Stimulated activated naive B cell treated with anti-CD40 and anti-IgM and Interleukin-4, amounts not matched to agents 10 μg/mL and 1 μg/mL and 100 μg/mL, for 72 hours (primary cell): Measurements from ENCODE around the gene CTRL.

Source experiments
- ATAC-seq, 2 donors: fragments of 150-1000 bp; cut with Tn5 transposase; replicated peaks; 2 replicates each; pipeline ENCODE4 v1.10.0; 2021; ENCODE audit warnings: moderate library complexity in 1 of 2
- DNase-seq: peaks from one replicate; pipeline ENCODE4 v3.0.0; 2021
- H3K27ac Mint-ChIP-seq: one replicate; pipeline ENCODE4 v1.8.0; 2022; ENCODE audit warnings: mild to moderate bottlenecking, mixed read lengths
- H3K27me3 Mint-ChIP-seq, 2 donors: one replicate each; pipeline ENCODE4 v1.8.0; 2022; ENCODE audit warnings: mixed read lengths in 2 of 2
- H3K36me3 Mint-ChIP-seq, 2 donors: one replicate each; pipeline ENCODE4 v1.8.0; 2022; ENCODE audit warnings: mixed read lengths in 2 of 2, mild to moderate bottlenecking in 1 of 2
- H3K4me1 Mint-ChIP-seq, 2 donors: one replicate each; pipeline ENCODE4 v1.8.0; 2022; ENCODE audit warnings: mixed read lengths in 2 of 2, mild to moderate bottlenecking in 1 of 2
- H3K4me3 Mint-ChIP-seq, 2 donors: one replicate each; pipeline ENCODE4 v1.8.0; 2022; ENCODE audit warnings: mild to moderate bottlenecking in 2 of 2, mixed read lengths in 2 of 2, moderate library complexity in 1 of 2
- H3K9me3 Mint-ChIP-seq, 2 donors: one replicate each; pipeline ENCODE4 v1.8.0; 2022; ENCODE audit warnings: mixed read lengths in 2 of 2, mild to moderate bottlenecking in 1 of 2

The CTRL gene

GRCh38 chr16:67928561-67929364 lies 2.9 kb downstream of the CTRL start:
- ATAC-seq (peak; percentile 83 to 86), DNase-seq (peak; percentile 64)
- Mint-ChIP-seq H3K9me3 (no peaks in the 10 kb centered on the region), H3K27me3 (no peaks in the 10 kb centered on the region), H3K27ac (peak overlapping the region; percentile 51), H3K36me3 (peaks cover 10 to 45% of the 10 kb centered on the region in 2 donors), H3K4me3 (no peak overlapping the region), H3K4me1 (peaks cover 29 to 58% of the 10 kb centered on the region in 2 donors)

- Mint-ChIP-seq H3K9me3 (no peaks in the 10 kb centered on the region), H3K36me3 (peaks cover 7 to 42% of the 10 kb centered on the region in 2 donors), H3K4me3 (no peak overlapping the region), H3K4me1 (peaks cover 27 to 57% of the 10 kb centered on the region in 2 donors), H3K27ac (peak overlapping the region; percentile 51), H3K27me3 (no peaks in the 10 kb centered on the region)
- no peak for DNase-seq
- ATAC-seq: no peak
Measured at GRCh38 chr16:67928147-67928546, 3.5 kb downstream of the CTRL start.

GRCh38 chr16:67927131-67927941 lies 4.3 kb downstream of the CTRL start:
- ATAC-seq (no peak), DNase-seq (no peak)
- Mint-ChIP-seq H3K4me1 (peaks cover 28 to 58% of the 10 kb centered on the region in 2 donors), H3K27me3 (no peaks in the 10 kb centered on the region), H3K9me3 (no peaks in the 10 kb centered on the region), H3K27ac (no peak overlapping the region), H3K36me3 (peaks cover 7 to 41% of the 10 kb centered on the region in 2 donors), H3K4me3 (no peak overlapping the region)

- ATAC-seq: peak; percentile 24 to 35
- Mint-ChIP-seq H3K27ac (peak overlapping the region; percentile 65), H3K9me3 (no peaks in the 10 kb centered on the region), H3K27me3 (no peaks in the 10 kb centered on the region), H3K36me3 (peaks cover 10 to 39% of the 10 kb centered on the region in 2 donors), H3K4me3 (no peak overlapping the region), H3K4me1 (peaks cover 32 to 56% of the 10 kb centered on the region in 2 donors)
- no peak for DNase-seq
Measured at GRCh38 chr16:67926181-67926750, 5.4 kb downstream of the CTRL start.

GRCh38 chr16:67924140-67924906 lies 7.3 kb downstream of the CTRL start:
- ATAC-seq (no peak), DNase-seq (no peak)
- Mint-ChIP-seq H3K27me3 (no peaks in the 10 kb centered on the region), H3K9me3 (no peaks in the 10 kb centered on the region), H3K36me3 (peaks cover 6 to 33% of the 10 kb centered on the region in 2 donors), H3K27ac (no peak overlapping the region), H3K4me1 (peaks cover 30 to 54% of the 10 kb centered on the region in 2 donors), H3K4me3 (no peak overlapping the region)

- H3K4me3 Mint-ChIP-seq: no peak overlapping the region
- ATAC-seq: no peak
- H3K36me3 Mint-ChIP-seq: peaks cover 5 to 31% of the 10 kb centered on the region in 2 donors
- no peak for DNase-seq
- peaks cover 28 to 54% of the 10 kb centered on the region in 2 donors for H3K4me1 Mint-ChIP-seq
- H3K9me3 Mint-ChIP-seq: no peaks in the 10 kb centered on the region
- no peaks in the 10 kb centered on the region for H3K27me3 Mint-ChIP-seq
- no peak overlapping the region for H3K27ac Mint-ChIP-seq
Measured at GRCh38 chr16:67923414-67924116, 8.1 kb downstream of the CTRL start.

- ATAC-seq (no peak), DNase-seq (no peak)
- no peak overlapping the region for H3K27ac Mint-ChIP-seq
- H3K9me3 Mint-ChIP-seq: no peaks in the 10 kb centered on the region
- H3K4me1 Mint-ChIP-seq: peaks cover 27 to 54% of the 10 kb centered on the region in 2 donors
- H3K36me3 Mint-ChIP-seq: peaks cover 9 to 29% of the 10 kb centered on the region in 2 donors
- no peaks in the 10 kb centered on the region for H3K27me3 Mint-ChIP-seq
- H3K4me3 Mint-ChIP-seq: no peak overlapping the region
Measured at GRCh38 chr16:67922740-67923139, 8.9 kb downstream of the CTRL start.

- Mint-ChIP-seq H3K27me3 (no peaks in the 10 kb centered on the region), H3K27ac (peak overlapping the region; percentile 77), H3K4me3 (no peak overlapping the region), H3K36me3 (peaks cover 14 to 30% of the 10 kb centered on the region in 2 donors), H3K4me1 (peaks cover 31 to 59% of the 10 kb centered on the region in 2 donors), H3K9me3 (no peaks in the 10 kb centered on the region)
- no peak for ATAC-seq
- no peak for DNase-seq
Measured at GRCh38 chr16:67922221-67922620, 9.4 kb downstream of the CTRL start.

- Mint-ChIP-seq H3K36me3 (peaks cover 20 to 35% of the 10 kb centered on the region in 2 donors), H3K27me3 (no peaks in the 10 kb centered on the region), H3K9me3 (no peaks in the 10 kb centered on the region), H3K4me3 (no peak overlapping the region), H3K4me1 (peaks cover 25 to 38% of the 10 kb centered on the region in 2 donors), H3K27ac (no peak overlapping the region)
- DNase-seq: no peak
- ATAC-seq: no peak
Measured at GRCh38 chr16:67919622-67920221, 11.9 kb downstream of the CTRL start.

GRCh38 chr16:67917852-67918236 lies 13.8 kb downstream of the CTRL start:
- Mint-ChIP-seq H3K9me3 (no peaks in the 10 kb centered on the region), H3K4me1 (peaks cover 24 to 26% of the 10 kb centered on the region in 2 donors), H3K27me3 (no peaks in the 10 kb centered on the region), H3K4me3 (no peak overlapping the region), H3K27ac (peak overlapping the region; percentile 77), H3K36me3 (peaks cover 23 to 42% of the 10 kb centered on the region in 2 donors)
- ATAC-seq: peak; percentile 41 to 71
- no peak for DNase-seq

GRCh38 chr16:67917140-67917851 lies 14.4 kb downstream of the CTRL start:
- H3K36me3 Mint-ChIP-seq: peaks cover 23 to 40% of the 10 kb centered on the region in 2 donors
- H3K4me1 Mint-ChIP-seq: peaks cover 23 to 25% of the 10 kb centered on the region in 2 donors
- DNase-seq (no peak), ATAC-seq (no peak)
- H3K27me3 Mint-ChIP-seq: no peaks in the 10 kb centered on the region
- no peak overlapping the region for H3K4me3 Mint-ChIP-seq
- no peaks in the 10 kb centered on the region for H3K9me3 Mint-ChIP-seq
- peak overlapping the region; percentile 77 for H3K27ac Mint-ChIP-seq

GRCh38 chr16:67915831-67916723 lies 15.6 kb downstream of the CTRL start:
- H3K36me3 Mint-ChIP-seq: peaks cover 21 to 42% of the 10 kb centered on the region in 2 donors
- no peaks in the 10 kb centered on the region for H3K9me3 Mint-ChIP-seq
- H3K4me1 Mint-ChIP-seq: peaks cover 17 to 19% of the 10 kb centered on the region in 2 donors
- H3K27ac Mint-ChIP-seq: peak overlapping the region; percentile 7
- DNase-seq (no peak), ATAC-seq (no peak)
- no peaks in the 10 kb centered on the region for H3K27me3 Mint-ChIP-seq
- no peak overlapping the region for H3K4me3 Mint-ChIP-seq
